Stimulated activated CD4-positive, alpha-beta T cell treated with anti-CD3 and anti-CD28 coated beads, Interleukin-15, amount 100 ng/mL, for 24 hours (primary cell): ENCODE data around the gene TMEM183A.
A peak's percentile ranks its signal among the peaks of the same experiment; 100 is the strongest.

ENCODE experiments used
- DNase-seq: peaks from one replicate; pipeline ENCODE4 v3.0.0-alpha.2; 2020

TMEM183A gene

DNA sequence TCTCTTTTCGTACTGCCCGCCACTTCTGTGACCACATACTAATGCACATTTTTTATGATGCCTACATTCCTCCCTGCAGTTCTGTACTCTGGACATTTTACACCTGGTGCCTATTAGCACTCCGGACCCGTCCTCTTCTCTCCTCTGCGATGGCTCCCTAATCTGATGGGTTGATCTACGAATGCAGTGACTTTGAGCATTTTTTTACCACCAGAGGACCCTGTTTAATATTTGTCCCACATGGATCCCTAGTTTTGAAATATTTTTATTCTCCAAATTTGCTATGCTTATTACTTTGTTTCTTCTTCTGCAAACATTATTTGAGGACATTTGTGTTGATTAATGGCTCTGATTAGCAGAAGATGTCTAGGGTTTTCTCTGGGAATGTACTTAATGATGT lies 24.3 kb downstream of the TMEM183A start:
- no peak for DNase-seq

DNA sequence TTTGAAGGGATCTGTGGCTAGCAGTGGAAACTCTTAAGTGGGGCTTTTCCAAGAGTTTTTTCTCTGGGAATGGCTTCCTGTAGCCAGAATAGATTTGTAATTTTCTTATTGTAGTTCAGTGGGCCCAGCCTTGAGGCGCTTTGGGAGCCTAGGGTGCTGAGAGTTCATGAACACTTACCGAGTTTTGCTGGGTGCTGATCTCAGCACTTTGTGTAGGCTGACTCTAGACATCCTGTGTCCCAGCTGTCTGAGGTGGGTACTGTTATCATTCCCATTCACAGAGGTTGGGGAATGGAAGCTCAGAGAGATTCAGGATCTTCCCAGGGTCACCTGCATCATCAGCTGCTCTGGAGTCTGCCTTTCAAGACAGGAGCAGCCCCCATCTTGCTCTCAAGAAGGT lies 26.1 kb downstream of the TMEM183A start:
- DNase-seq: no peak

DNA sequence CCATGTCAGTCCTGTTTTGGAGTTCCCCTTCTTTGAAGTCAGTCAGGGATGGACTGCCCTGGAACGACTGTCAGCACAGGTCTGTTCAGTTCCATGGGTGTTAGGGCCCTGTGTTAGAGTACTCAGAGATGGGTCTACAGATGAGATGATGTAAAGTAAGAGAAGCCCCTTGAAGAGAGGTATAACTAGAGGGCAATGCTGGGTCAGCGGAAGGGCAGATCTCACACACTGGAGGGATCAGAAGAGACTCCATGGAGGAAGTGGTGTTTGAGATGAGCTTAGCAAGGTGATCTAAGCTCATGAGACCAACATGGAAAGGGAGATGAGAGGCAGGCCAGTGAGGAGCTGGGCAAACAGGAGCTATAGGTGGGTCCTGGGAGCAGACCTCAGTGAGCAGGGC lies 26.7 kb downstream of the TMEM183A start:
- DNase-seq: no peak

DNA sequence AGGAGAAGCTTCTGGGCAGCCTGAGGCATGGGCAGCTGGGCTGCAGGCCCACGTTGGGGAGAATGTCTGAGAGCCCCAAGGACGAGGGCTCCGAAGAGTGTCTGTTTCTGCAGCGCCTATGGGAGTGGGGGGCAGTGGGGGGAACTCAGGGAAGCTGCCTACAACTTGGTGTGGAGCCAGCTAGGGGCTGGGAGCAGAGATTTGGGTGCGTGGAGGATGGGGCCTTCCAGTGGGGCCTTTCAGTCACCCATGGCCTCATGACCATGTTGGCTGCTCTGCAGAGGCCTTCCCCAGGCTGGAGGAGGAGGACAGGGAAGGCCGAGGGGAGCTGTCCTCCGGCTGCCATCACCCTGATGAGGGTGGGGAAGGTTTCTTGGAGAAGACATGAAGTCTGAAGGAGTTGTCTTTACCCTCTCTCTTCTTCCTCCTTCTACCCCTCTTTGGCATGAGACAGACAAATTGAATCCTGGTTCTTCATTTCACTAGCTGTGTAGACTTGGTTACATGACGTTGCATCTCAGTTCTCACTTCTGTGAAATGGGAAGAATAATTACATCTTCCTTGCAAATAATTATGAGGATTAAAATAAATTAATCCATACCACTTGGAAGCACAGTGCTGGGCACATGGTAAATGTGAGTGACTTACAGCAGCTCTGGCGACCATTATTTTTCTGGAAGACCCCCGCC lies 27.4 kb downstream of the TMEM183A start:
- no peak for DNase-seq

DNA sequence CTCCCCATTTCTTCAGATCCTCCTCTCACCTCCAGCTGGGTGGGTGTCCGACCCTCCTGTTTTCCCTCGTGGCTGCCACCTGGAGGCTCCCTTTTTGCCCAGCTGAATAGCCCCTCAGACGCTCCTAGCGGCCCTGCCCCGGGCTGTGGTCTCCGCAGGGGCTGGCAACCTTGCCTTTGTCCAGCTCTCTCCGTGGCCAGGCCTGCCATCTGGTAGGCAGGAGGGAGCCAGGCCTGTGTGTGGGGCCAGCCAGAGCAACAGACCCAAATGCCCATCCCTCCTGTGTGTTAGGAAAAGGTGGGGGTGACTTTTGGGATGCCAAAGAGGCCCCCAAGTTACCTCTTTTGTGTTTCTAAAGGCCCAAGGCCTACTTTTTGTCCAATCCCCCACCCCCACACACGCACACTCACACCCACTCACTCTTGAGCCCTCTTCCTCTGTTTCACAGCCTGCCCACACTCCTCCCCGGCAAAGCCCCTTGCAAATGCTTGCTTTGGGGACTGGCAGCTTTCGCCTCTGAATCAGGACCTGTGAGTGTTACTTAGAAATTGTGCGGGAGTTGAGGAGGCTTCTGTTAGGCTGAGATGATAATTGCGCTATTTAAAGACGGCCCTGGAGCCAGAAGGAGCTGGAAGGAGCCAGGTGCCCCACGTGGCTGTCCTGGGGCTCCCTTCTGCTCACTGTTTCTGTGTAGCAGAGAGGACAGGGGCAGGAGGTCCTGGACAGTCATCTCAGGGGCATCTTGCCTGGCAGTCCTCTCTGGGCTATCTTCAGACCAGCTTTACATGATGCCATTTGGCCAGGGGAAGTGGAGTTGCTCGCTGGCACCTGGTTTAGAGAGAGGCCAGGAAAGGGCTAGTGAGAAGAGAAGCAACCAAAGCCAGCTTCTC lies 28.2 kb downstream of the TMEM183A start:
- no peak for DNase-seq

DNA sequence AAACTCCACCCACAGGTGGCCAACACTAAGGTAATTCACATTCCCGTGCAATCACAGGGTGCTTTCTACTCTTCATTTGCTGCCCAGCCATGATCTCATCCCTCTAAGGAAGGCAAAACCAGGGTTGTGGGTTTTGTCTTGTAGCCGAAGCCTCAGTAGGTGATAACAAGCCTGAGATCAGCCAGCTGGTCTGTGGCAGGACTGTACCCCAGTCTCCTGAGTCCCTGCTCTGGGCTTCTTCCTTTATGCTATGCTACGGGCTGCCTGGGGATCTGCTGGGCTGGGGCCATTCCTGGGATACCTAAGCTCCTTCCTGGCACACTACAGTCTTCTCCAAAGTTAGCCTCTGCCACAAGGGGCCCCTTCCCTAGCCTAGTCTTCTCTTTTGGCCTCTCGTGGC lies 29.0 kb downstream of the TMEM183A start:
- no peak for DNase-seq

DNA sequence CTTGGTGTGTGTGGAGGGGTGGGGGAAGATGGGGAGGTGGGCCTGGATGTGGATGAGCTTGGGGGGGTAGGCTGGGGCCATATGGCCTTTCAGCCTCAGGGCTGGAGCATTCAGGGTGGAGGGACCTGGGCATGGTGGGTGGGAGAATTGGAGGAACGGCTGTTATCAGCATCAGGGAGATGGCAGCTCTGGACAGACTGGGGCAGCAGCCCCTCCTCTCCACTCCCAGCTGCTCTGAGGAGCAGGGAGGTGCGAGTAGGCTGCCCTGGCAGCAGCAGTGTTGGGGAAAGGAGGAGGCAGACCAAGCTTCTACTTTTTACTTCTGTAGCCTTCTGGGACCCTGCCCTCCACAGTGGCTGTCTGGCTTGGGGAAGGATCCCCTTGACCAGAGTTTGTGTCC lies 29.4 kb downstream of the TMEM183A start:
- DNase-seq: no peak

DNA sequence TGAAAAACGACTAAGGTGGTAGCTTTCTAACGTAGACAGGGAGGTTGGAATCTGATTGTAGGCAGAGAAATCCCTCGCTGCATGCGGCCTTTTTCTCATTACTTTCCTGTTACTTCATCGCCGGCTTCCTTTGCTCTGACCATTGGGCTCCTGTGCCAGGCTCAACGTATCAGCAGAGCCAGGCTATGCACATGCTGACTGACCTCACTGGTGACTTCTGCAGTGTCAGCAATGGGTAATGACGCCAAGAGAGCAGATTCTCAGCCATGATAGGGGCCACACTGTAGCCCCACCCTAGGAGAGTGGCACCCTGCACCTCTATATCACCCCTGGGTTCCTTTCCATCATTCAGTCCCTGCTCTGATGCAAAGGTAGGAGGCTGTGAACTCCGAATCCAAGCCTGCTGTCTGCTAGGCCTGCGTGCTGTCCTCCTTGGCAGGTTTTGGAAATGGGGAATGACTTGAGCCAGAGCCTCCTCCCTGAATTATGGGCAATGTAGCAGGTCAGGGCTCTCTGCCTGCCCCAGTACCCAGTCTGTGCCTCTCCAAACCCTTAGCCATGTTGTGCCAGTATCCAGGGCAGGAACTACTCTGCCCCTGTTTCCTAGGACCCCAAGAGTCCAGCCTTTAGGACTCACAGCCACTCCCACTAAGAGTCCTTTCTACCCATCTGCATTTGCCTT lies 30.5 kb downstream of the TMEM183A start:
- DNase-seq: no peak

DNA sequence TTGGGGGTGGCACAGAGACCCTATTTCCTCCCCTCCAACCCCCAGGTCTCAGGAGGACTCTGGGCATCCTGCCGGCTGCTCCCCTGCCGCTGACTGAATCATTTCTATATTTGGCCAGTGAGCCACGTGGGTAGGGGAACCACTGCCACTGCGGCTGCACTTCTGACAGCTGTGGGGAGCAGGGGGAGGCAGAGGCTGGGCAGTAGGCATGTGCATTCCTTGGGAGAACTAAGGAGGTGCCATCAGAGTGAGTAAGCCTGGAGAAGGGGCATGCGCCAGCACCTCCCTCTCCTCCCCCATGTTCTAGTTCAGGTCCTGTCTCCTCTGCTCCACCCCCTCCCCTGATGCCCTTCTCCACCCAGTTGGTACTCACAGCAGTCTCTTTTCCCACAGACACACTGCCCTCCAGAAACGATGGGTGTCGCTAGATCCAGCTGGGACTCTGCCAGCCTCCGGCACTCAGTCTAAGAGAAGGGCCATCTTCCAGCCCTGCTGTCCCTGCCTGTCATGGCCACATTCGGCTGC lies 31.1 kb downstream of the TMEM183A start:
- no peak for DNase-seq

DNA sequence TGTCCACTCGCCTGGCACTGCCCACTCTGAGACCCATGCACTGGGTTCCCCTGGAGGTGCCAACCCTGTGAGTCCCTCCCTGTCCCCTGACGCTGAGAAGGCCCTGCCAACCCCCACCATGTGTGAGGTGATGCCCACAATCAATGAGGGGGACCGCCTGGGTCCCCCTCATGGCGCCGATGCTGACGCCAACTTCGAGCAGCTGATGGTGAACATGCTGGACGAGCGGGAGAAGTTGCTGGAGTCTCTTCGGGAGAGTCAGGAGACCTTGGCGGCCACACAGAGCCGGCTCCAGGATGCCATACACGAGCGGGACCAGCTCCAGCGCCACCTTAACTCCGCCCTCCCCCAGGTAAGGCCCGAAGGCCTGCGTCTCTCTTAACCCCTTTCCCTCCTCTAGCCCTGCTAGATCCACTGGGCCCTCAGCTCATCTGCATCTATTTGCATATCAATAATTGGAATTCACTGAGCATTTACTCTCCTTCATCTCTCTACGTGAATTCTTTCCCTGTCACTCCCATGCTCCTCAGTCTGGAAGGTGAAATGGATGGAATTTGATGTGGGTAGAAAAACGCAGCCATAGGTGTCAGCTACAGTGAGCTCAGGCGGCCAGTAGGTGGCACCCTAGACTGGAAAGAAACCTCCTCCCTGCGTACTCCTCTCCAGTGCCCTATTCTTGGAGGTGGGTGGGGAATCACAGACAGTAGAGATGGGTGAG lies 31.9 kb downstream of the TMEM183A start:
- peak; percentile 79 for DNase-seq

DNA sequence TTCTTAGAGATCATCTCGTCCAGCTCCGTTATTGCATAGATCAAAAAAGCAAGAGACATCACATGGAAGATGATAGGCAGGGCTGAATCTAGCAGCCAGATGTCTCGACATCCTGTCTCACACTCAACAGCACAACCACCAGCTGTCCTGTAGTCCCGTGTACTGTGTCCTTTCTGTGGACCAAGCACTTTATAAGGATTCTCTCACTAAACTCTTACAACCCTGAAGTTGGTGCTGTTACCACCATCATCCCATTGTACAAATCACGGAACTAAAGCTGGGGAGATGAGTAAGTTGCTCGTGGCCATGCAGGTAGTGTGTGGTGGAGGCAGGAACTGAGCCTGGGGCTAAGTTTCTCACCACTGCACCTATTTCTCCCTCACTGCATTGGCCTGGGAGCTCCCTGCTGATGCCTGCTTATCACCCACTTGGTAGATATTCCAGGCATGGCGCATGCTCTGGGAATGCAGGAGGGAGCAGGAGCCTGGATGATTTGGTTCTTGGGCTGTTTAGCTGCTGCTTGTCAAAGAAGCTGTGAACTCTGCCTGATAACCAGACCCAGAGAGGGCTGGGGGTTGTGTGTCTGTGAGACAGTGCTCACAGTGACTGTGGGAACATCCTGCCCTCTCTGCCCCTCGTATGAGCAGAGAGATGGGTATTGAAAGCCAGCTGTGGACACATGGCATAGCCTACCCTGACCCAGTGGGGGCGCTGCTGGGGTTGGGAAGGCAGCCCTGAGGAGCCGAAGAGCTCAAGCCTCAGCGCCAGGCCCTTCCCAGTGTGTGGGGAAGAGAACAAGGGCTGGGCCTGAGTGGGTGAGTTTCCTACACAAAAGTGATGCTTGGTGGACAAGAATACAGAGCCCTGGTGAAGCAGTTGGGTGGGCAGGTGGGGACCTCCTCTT lies 32.7 kb downstream of the TMEM183A start:
- peak; percentile 21 for DNase-seq

DNA sequence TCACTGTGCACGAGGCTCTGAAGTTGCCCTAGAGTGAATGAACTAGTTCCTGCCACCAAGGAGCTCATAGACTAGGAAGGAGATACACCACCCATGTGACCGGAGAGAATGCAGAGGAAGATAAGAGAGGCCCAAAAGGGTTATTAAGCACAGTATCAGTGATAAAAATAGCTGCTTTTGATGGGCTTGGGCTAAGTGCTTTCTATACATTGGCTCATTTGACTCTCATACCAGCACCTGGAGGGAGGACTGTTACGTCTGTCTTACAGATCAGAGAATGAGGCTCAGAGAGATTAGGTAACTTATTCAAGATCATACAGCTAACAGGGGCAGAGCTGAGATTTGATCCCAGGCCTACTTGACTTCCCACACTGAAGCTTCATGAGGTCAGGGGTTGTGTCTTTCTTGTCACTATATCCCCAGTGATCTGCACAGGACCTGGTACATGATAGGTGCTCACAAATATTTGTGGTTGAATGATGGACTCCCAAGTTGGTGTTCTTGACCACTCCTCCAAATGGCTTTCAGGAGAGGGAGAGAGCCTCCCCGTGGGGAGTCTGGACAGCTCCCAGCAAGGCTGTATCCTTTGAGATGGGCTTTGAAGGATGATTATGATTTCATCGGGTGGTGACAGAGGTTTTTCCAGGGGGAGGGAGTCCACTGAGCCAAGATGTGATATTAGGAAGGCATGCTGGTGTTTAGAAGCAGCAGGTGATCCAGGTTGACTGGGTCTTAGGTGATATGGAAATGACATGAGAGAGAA lies 33.5 kb downstream of the TMEM183A start:
- no peak for DNase-seq

DNA sequence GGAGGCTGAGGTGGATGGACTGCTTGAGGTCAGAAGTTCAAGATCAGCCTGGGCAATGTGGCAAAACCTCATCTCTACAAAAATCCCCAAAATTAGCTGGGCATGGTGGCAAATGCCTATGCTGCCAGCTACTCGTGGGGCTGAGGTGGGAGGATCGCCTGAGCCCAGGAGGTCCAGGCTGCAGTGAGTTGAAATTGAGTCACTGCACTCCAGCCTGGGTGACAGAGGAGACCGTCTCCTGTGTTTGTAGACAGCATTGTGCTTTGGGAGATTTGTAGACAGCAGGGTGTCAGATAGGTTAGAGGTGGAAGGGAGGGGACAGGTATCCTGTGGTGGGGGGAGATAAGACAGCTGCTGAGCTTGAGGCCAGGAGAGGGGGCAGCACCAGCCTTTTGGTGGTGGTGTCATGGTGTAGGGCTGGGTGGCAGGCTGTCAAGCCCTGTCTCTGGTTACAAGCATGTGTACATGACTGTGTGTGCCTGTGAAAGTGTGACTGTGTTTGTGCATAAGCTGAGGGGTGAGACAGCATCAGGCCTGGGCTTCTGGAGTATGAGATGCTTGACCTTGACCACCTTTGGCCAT lies 34.3 kb downstream of the TMEM183A start:
- no peak for DNase-seq

DNA sequence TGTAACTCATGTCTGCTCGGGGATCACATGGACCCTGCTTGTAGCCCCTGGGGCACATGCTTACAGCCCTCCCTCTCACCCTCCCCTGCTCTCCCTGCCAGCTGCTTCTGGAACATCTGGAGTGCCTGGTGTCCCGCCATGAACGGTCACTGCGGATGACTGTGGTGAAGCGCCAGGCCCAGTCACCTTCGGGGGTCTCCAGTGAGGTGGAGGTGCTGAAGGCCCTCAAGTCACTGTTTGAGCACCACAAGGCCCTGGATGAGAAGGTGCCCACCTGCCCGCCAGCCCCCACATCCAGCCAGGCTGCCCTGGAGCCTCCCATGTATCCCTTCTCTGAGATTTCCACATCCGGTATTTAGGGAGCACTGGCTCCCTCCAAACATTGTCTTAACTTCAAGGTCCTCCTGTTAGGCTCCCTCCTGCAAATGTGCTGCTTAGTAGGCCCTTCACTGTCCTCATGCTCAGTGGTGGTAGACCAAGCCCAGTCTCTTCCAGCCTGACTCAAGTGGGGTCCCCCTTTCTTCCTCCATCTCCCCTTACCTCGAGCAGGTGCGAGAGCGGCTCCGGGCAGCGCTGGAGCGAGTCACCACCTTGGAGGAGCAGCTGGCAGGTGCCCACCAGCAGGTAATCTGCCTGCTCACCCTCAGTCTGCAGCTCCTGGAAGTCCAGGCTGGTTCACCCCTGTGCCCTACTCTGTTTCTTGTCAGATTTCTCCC lies 36.8 kb downstream of the TMEM183A start:
- DNase-seq: no peak

DNA sequence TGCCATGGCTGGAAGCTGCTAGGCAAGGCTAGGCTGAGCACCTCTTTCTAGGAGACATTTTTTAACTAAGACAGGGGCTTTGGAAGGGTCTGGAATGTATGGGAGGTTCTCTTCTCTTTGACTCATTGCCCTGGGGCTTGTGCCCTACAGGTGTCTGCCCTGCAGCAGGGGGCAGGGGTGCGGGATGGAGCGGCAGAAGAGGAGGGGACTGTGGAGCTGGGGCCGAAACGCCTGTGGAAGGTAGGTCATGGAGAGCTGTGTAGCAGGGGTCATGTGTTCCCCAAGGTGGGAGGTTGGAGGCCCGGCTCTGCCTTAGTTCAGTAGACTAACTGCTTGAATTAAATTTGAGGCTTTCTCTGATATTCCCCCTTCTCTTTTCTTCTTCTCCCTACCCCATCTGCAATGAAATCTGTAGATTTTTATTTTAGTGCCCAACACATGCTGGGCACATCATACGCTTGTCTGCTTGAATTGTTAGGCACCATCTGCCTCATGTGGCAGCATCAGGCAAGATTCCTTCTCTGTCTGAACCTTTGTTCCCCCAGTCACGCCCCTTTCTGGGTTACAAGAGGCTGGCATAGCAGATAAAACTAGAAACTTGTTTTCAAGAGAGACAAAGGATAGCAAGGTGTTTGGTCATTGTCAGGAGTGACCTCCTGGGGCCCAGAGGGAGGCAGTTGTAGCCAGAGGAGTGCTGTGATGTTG lies 37.5 kb downstream of the TMEM183A start:
- no peak for DNase-seq

DNA sequence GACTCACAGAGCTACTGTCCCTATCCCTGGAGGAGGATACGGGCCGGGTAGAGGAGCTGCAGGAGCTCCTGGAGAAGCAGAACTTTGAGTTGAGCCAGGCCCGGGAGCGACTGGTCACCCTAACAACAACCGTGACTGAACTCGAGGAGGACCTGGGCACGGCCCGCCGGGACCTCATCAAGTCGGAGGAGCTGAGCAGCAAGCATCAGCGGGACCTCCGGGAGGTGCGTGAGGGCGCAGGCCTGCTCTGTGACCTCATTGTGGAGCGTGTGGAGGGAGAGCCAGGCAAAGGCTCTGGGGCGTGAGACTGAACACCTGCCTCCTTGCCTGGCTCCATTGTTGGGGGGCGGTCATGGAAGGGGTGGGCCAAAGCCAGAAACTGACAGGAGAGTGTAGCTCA lies 38.2 kb downstream of the TMEM183A start:
- DNase-seq: no peak

DNA sequence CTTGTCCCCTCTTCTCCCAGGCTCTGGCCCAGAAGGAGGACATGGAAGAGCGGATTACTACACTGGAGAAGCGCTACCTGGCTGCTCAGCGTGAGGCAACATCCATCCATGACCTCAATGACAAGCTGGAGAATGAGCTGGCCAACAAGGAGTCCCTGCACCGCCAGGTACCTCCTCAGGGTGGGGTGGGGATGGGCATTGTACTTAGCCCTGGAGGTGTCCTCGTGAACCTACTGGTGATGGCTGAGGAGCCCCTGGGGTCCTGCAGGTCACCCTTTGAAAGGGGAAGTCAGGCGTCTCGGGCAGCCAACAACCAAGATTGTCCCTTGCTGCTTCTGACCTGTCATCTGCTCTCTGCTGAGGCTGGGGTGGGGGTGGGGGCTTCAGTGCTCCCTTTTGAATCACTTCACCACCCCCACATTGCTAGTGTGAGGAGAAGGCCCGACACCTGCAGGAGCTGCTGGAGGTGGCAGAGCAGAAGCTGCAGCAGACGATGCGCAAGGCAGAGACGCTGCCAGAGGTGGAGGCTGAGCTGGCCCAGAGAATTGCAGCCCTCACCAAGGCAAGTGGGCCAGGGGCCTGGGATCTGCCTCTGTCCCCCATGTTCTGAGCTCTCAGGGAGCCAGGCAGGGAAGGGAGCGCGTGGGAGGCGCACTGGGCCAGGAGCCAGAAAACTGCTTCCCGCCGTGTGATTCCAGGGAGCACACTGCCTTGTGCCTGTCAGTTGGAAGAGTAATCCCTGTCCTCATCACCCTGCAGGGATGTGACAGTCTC lies 38.8 kb downstream of the TMEM183A start:
- no peak for DNase-seq

DNA sequence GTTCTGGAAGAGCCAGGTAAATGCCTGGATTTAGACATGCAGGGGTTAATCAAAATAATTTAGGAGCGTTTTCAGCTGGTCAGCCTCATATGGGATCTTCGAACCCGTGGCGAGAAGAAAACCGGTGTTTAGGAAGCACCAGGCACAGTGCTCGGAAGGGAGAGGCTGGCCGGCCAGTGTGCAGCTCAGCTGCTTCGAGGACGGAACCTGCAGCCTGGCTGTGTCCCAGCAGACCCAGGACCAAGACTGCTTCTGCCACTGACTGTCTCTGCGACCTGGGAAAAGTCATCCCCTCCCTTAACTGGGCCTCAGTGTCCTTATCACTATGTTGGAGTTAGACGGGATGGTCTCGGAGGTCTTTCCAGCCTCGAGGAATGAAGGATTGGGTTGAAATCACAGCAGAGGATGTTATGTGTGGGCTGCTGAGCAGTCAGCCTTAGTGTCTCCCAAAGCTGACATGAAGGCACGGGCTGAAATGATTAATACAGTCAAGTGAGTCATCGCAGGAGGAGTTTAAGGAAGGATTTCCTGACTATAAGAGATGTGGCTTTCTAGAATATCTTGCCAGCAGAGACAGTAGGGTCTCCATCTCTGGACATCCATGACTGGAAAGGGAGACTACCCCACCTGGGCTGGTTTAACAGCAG lies 39.9 kb downstream of the TMEM183A start:
- DNase-seq: no peak
